GM12878 (cell line): ENCODE data around the gene ATP8B1. TPM values are rescaled to one million over a fixed set of nuclear protein-coding genes. Genes with fewer than 3 reads are reported as not detected.
"Not testable (repeated sequence)": the region's sequence is repeated elsewhere in the genome, so short reads cannot be mapped to it uniquely, and the experiment has no call there.

Experiments
- ATAC-seq: fragments of 200-7000 bp; cut with Tn5 transposase; 3 replicates; pipeline ENCODE4 v1.9.1; 2020; ENCODE audit warnings: mild to moderate bottlenecking, moderate library complexity
- BruUV-seq: library from RNA; stranded (reverse); fragments of 400-500 nt; replicated peaks from 2 replicates; lab custom pipeline; 2021; lab: Mats Ljungman, UMichigan
- CTCF ChIA-PET: fragments of 300-600 bp; sonication (Branson Sonifier 250); formaldehyde crosslinking; extraction: SDS; loops from one replicate; lab custom pipeline; 2021; ENCODE audit warnings: inconsistent platforms; lab: Yijun Ruan, JAX
- POLR2A ChIA-PET: fragments of 350-600 bp; formaldehyde crosslinking; extraction: SDS; loops from one replicate; lab custom pipeline; 2021; ENCODE audit warnings: inconsistent platforms; lab: Charles Lee
- RAD21 ChIA-PET: fragments of 300-600 bp; sonication (Branson Sonifier 250); formaldehyde crosslinking; loops from one replicate; lab custom pipeline; 2023; ENCODE audit warnings: antibody characterized with exemption; ENCODE audit not compliant: unreplicated experiment; lab: Charles Lee
- SMC1A ChIA-PET: fragments of 300-600 bp; sonication (Branson Sonifier 250); formaldehyde crosslinking; loops from one replicate; lab custom pipeline; 2023; ENCODE audit not compliant: unreplicated experiment, uncharacterized antibody; lab: Charles Lee
- DNase-seq: peaks from one replicate; pipeline ENCODE4 v3.0.0-alpha.2; 2011; ENCODE audit warnings: low read depth, low spot score
- FAIRE-seq: peaks from 3 replicates; lab custom pipeline; 2011; peaks lifted over from hg19 to GRCh38; lab: Jason Lieb, UNC
- H2AFZ ChIP-seq: 2 replicates; pipeline ENCODE4 v1.6.0; 2011; ENCODE audit warnings: low read depth, low read length, control low read depth; ENCODE audit not compliant: control insufficient read depth
- H3K27ac ChIP-seq: 2 replicates; pipeline ENCODE4 v1.5.1; 2011; ENCODE audit warnings: control low read depth; ENCODE audit not compliant: control insufficient read depth, insufficient read depth
- H3K27me3 ChIP-seq, 2 experiments: replicated peaks in 1 of 2; 2 replicates each; pipeline versions ENCODE4 v1.6.0 to v1.6.1; 2011; ENCODE audit warnings: low read length in 1 of 2; ENCODE audit not compliant: control insufficient read depth in 2 of 2, insufficient read depth in 2 of 2
- H3K36me3 ChIP-seq, 2 experiments: 2 replicates each; pipeline ENCODE4 v1.5.1; 2011; ENCODE audit warnings: low read length in 1 of 2; ENCODE audit not compliant: control insufficient read depth in 2 of 2, insufficient read depth in 2 of 2
- H3K4me1 ChIP-seq: 2 replicates; pipeline ENCODE4 v1.6.1; 2011; ENCODE audit warnings: mild to moderate bottlenecking, low read length, moderate library complexity, mixed read lengths; ENCODE audit not compliant: control insufficient read depth, insufficient read depth
- H3K4me2 ChIP-seq: 2 replicates; pipeline ENCODE4 v1.6.0; 2011; ENCODE audit warnings: control low read depth; ENCODE audit not compliant: control insufficient read depth, insufficient read depth
- H3K4me3 ChIP-seq: fragments of 200-600 bp; sonication (generic); 2 replicates; pipeline ENCODE4 v1.5.1; 2016
- H3K79me2 ChIP-seq: 2 replicates; pipeline ENCODE4 v1.6.0; 2011; ENCODE audit warnings: low read length; ENCODE audit not compliant: control insufficient read depth, insufficient read depth
- H3K9ac ChIP-seq: 2 replicates; pipeline ENCODE4 v1.8.0; 2011; ENCODE audit warnings: low read length, control low read depth, mixed read lengths; ENCODE audit not compliant: control insufficient read depth, insufficient read depth
- H3K9me3 ChIP-seq: replicated peaks from 3 replicates; pipeline ENCODE4 v1.5.1; 2011; ENCODE audit warnings: mild to moderate bottlenecking, low read length; ENCODE audit not compliant: control insufficient read depth, insufficient read depth
- H4K20me1 ChIP-seq: 2 replicates; pipeline ENCODE4 v1.6.0; 2011; ENCODE audit not compliant: control insufficient read depth, insufficient read depth
- CUX1 ChIP-seq: IDR thresholded peaks from 2 replicates; pipeline ENCODE4 v1.6.1; 2012; ENCODE audit warnings: improper control_type of control experiment, low read depth, low read length; ENCODE audit not compliant: insufficient replicate concordance
- EED ChIP-seq: sonication (generic); IDR thresholded peaks from 2 replicates; pipeline ENCODE4 v1.6.1; 2016; ENCODE audit warnings: antibody characterized with exemption, low read depth
- EZH2 ChIP-seq: IDR thresholded peaks from 2 replicates; pipeline ENCODE4 v1.6.1; 2012; ENCODE audit warnings: low read depth, mild to moderate bottlenecking, control low read depth, inconsistent platforms, low read length, borderline replicate concordance; ENCODE audit not compliant: control insufficient read depth
- IKZF2 ChIP-seq, 2 experiments: fragments of 450-650 bp; IDR thresholded peaks; 2 replicates each; pipeline ENCODE4 v1.6.1; 2017; ENCODE audit warnings: mild to moderate bottlenecking in 2 of 2, moderate library complexity in 2 of 2
- WGBS: methylation state at CpG from one replicate; pipeline ENCODE4 v1.1.6; 2016; ENCODE audit warnings: low lambda C conversion rate; ENCODE audit not compliant: insufficient replicate concordance, insufficient coverage; ENCODE audit errors: missing lambda C conversion rate; 5-methylcytosine and 5-hydroxymethylcytosine counted together
- in situ Hi-C: fragments of 300-500 bp; cut with MboI; formaldehyde crosslinking; loops from 9 replicates; pipeline ENCODE4 v1.14.3; 2018; ENCODE audit warnings: mixed read lengths
- intact Hi-C: fragments of 100-400 bp; cut with micrococcal nuclease; formaldehyde crosslinking; loops from one replicate; pipeline ENCODE4 v1.14.2; 2022; ENCODE audit not compliant: unreplicated experiment
- polyA plus RNA-seq, 11 experiments: library from polyadenylated mRNA; depleted of rRNA in 4 of 11; unstranded in 6 of 11; stranded (reverse) in 5 of 11; fragments of >200 nt; fragmentation: Nextera tagmentation in 4 of 11; fragmentation: Illumina TruSeq in 1 of 11; extraction: Ambion mirVana in 4 of 11; extraction: Trizol in 1 of 11; gene quantifications; 1 replicate in 1 of 11; 2 replicates in 10 of 11; pipeline versions ENCODE4 v1.2.1 to v1.2.3, GENCODE V29; 2011 to 2016; ENCODE audit warnings: inconsistent platforms in 2 of 11, missing spikeins in 2 of 11, low read depth in 1 of 11
- total RNA-seq, 4 experiments: library from RNA; depleted of rRNA in 3 of 4; stranded (reverse); fragments of >200 nt in 3 of 4; fragmentation: Illumina TruSeq in 1 of 4; extraction: Trizol in 1 of 4; gene quantifications; 2 replicates each; pipeline versions ENCODE4 v1.2.1 to v1.2.3, GENCODE V29; 2013 to 2021
- TF ChIP-seq, protein P1 (sequence below): fragments of 450-650 bp; IDR thresholded peaks from 2 replicates; pipeline ENCODE4 v1.6.1; 2017; ENCODE audit warnings: mild to moderate bottlenecking, moderate library complexity

The ATP8B1 gene
- total and polyA plus RNA-seq, 10 of the 15 experiments (the other 5 are each of a cell fraction or from before 2014, with no cell fraction given): 0.03 to 0.37 (median 0.11) TPM

DNA sequence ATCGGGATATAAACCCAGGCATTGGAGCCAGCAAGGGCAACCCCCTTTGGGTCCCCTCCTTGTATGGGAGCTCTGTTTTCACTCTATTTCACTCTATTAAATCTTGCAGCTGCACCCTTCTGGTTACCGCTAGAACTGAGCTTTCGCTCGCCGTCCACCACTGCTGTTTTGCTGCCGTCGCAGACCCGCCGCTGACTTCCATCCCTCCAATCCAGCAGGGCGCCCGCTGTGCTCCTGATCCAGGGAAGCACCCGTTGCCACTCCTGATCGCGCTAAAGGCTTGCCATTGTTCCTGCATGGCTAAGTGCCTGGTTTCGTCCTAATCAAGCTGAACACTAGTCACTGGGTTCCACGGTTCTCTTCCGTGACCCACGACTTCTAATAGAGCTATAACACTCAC, 68.1 kb downstream of the ATP8B1 start:
- POLR2A ChIA-PET, H3K4me1 ChIP-seq, H2AFZ ChIP-seq, ATAC-seq, DNase-seq, RAD21 ChIA-PET, in situ Hi-C loops, H3K27me3 ChIP-seq, H3K4me3 ChIP-seq, H4K20me1 ChIP-seq, CTCF ChIA-PET, intact Hi-C loops, H3K27ac ChIP-seq, H3K9me3 ChIP-seq, BruUV-seq, FAIRE-seq, H3K79me2 ChIP-seq, H3K9ac ChIP-seq, H3K36me3 ChIP-seq, H3K4me2 ChIP-seq: not testable (repeated sequence)
- SMC1A ChIA-PET: interaction anchor here (0.8 kb wide), 1 partner anchor 16 kb away, joined by 3 read pairs; no protein-coding TSS in a partner anchor
- 86% methylated on average over 18 of the region's 18 CpGs for WGBS

GRCh38 chr18:57733861-57734260, 69.3 kb downstream of the ATP8B1 start:
- H3K4me3 ChIP-seq: no peak overlapping the region
- no peak overlapping the region for H3K4me2 ChIP-seq
- BruUV-seq: no TSS peak
- intact Hi-C loops (no loop called here), in situ Hi-C loops (no loop called here)
- no peak for TF ChIP-seq CUX1
- TF ChIP-seq, protein P1, sequence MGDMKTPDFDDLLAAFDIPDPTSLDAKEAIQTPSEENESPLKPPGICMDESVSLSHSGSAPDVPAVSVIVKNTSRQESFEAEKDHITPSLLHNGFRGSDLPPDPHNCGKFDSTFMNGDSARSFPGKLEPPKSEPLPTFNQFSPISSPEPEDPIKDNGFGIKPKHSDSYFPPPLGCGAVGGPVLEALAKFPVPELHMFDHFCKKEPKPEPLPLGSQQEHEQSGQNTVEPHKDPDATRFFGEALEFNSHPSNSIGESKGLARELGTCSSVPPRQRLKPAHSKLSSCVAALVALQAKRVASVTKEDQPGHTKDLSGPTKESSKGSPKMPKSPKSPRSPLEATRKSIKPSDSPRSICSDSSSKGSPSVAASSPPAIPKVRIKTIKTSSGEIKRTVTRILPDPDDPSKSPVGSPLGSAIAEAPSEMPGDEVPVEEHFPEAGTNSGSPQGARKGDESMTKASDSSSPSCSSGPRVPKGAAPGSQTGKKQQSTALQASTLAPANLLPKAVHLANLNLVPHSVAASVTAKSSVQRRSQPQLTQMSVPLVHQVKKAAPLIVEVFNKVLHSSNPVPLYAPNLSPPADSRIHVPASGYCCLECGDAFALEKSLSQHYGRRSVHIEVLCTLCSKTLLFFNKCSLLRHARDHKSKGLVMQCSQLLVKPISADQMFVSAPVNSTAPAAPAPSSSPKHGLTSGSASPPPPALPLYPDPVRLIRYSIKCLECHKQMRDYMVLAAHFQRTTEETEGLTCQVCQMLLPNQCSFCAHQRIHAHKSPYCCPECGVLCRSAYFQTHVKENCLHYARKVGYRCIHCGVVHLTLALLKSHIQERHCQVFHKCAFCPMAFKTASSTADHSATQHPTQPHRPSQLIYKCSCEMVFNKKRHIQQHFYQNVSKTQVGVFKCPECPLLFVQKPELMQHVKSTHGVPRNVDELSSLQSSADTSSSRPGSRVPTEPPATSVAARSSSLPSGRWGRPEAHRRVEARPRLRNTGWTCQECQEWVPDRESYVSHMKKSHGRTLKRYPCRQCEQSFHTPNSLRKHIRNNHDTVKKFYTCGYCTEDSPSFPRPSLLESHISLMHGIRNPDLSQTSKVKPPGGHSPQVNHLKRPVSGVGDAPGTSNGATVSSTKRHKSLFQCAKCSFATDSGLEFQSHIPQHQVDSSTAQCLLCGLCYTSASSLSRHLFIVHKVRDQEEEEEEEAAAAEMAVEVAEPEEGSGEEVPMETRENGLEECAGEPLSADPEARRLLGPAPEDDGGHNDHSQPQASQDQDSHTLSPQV: no peak
- TF ChIP-seq IKZF2 (IDR thresholded peaks at IDR 0.05): no peak
- no peak for TF ChIP-seq EED
- TF ChIP-seq EZH2: no peak
- DNase-seq (no peak), ATAC-seq (no peak), FAIRE-seq (no peak)
- no peak overlapping the region for H2AFZ ChIP-seq
- no peak overlapping the region for H3K9ac ChIP-seq
- no peaks in the 10 kb centered on the region for H4K20me1 ChIP-seq
- no peaks in the 10 kb centered on the region for H3K4me1 ChIP-seq
- CTCF ChIA-PET: no interaction called here
- H3K9me3 ChIP-seq: no peaks in the 10 kb centered on the region
- no peak overlapping the region for H3K27ac ChIP-seq
- SMC1A ChIA-PET: interaction anchor here (0.7 kb wide), 1 partner anchor 500 kb away, joined by 3 read pairs; no protein-coding TSS in a partner anchor
- no peaks in the 10 kb centered on the region for H3K79me2 ChIP-seq
- POLR2A ChIA-PET: no interaction called here
- no peaks in the 10 kb centered on the region for H3K36me3 ChIP-seq
- 73% methylated on average over 3 of the region's 3 CpGs for WGBS
- no peaks in the 10 kb centered on the region for H3K27me3 ChIP-seq
- RAD21 ChIA-PET: no interaction called here
